Measurements from ENCODE around the gene CDC14A.

The CDC14A gene

DNA sequence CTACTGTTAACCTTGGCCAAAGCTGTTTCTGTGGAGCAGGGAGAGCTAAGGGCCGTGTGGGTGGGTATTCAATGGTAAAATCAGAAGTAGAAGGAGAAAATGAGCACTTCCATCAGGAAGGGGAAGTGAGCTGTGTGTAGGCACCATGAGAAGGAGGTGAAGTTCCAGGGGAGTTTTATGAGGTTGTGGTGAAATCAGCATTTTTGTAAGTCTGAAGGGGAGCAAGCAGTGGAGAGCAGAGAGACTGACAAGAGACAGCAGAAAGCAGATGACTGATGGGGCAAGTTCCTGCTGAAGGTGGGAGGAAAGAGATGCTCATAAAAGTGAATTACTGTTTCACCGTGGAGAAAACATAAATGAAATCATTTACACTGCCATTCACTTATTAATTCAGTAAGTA, 183.0 kb downstream of the CDC14A start:
- Histone ChIP-seq H3K9me3 (ENCODE audit: control insufficient read depth, low read length) (no peaks in the 10 kb centered on the region), H2BK5ac (ENCODE audit: low read depth, low read length, poor library complexity, severe bottlenecking) (no peak overlapping the region), H3K4me3 (ENCODE audit: insufficient read depth in 1 of 2, low read depth in 1 of 2, low read length in 2 of 2) (no peak overlapping the region), H3K36me3 (ENCODE audit: control insufficient read depth in 1 of 2, insufficient read depth in 2 of 2, low read depth in 1 of 2, low read length in 2 of 2) (no peaks in the 10 kb centered on the region), H3K4me2 (ENCODE audit: low read length, poor library complexity, severe bottlenecking) (no peak overlapping the region), H4K91ac (ENCODE audit: low read length) (no peak overlapping the region), H2BK12ac (ENCODE audit: low read length in 2 of 2) (no peak overlapping the region), H2AK5ac (ENCODE audit: low read length, severe bottlenecking) (no peak overlapping the region), H3K14ac (ENCODE audit: low read length in 2 of 2) (no peak overlapping the region), H3K18ac (ENCODE audit: low read depth in 1 of 2, low read length in 2 of 2) (no peak overlapping the region), H2BK120ac (ENCODE audit: low read depth, low read length) (no peak overlapping the region), H3K9ac (ENCODE audit: low read length) (no peak overlapping the region), H3K27me3 (ENCODE audit: control insufficient read depth in 1 of 2, insufficient read depth in 1 of 2, low read length in 2 of 2) (peaks cover 17 to 41% of the 10 kb centered on the region in 2 experiments), H3K27ac (ENCODE audit: low read length, poor library complexity, severe bottlenecking) (no peak overlapping the region), H3K4me1 (ENCODE audit: control insufficient read depth, insufficient read depth, low read depth, low read length) (peaks cover 15% of the 10 kb centered on the region), H4K8ac (ENCODE audit: low read length) (no peak overlapping the region), H2AFZ (ENCODE audit: low read depth, low read length) (no peak overlapping the region), H3K4ac (ENCODE audit: low read depth in 1 of 2, low read length in 2 of 2) (no peak overlapping the region), H2BK15ac (ENCODE audit: low read depth, poor library complexity, severe bottlenecking) (no peak overlapping the region), H3K23ac (ENCODE audit: low read length in 2 of 2) (no peak overlapping the region), H3K79me1 (replicated peaks; ENCODE audit: low read length, poor library complexity, severe bottlenecking) (no peaks in the 10 kb centered on the region)
- 52% methylated on average over 1 of the region's 2 CpGs for WGBS
- DNase-seq: no peak

DNA sequence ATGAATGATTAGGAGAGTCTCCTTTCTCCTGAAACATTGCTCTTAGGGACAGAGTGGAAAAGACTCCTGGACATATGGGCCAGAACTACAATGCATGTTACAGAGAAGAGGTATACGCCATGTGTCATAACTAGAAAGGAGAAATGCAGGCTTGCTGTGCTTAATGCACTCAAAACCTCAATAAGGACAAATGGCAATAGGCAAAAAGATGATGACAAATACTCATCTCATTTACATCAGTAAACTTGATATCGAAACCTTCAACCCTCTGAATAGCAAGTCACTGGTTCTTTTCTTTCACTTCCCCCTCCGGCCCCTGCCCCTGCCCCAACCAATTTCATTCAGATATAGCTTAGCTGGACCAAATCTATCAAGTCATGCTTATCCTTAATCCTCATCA, 183.7 kb downstream of the CDC14A start:
- Histone ChIP-seq H3K27ac (ENCODE audit: low read length, poor library complexity, severe bottlenecking) (no peak overlapping the region), H3K27me3 (ENCODE audit: control insufficient read depth in 1 of 2, insufficient read depth in 1 of 2, low read length in 2 of 2) (peaks cover 17 to 49% of the 10 kb centered on the region in 2 experiments), H3K36me3 (ENCODE audit: control insufficient read depth in 1 of 2, insufficient read depth in 2 of 2, low read depth in 1 of 2, low read length in 2 of 2) (no peaks in the 10 kb centered on the region), H3K4ac (ENCODE audit: low read depth in 1 of 2, low read length in 2 of 2) (no peak overlapping the region), H3K23ac (ENCODE audit: low read length in 2 of 2) (no peak overlapping the region), H3K14ac (ENCODE audit: low read length in 2 of 2) (no peak overlapping the region), H3K9ac (ENCODE audit: low read length) (no peak overlapping the region), H3K4me2 (ENCODE audit: low read length, poor library complexity, severe bottlenecking) (no peak overlapping the region), H4K91ac (ENCODE audit: low read length) (no peak overlapping the region), H2BK5ac (ENCODE audit: low read depth, low read length, poor library complexity, severe bottlenecking) (no peak overlapping the region), H3K9me3 (ENCODE audit: control insufficient read depth, low read length) (no peaks in the 10 kb centered on the region), H2AK5ac (ENCODE audit: low read length, severe bottlenecking) (no peak overlapping the region), H3K18ac (ENCODE audit: low read depth in 1 of 2, low read length in 2 of 2) (no peak overlapping the region), H3K4me1 (ENCODE audit: control insufficient read depth, insufficient read depth, low read depth, low read length) (peaks cover 15% of the 10 kb centered on the region), H2AFZ (ENCODE audit: low read depth, low read length) (no peak overlapping the region), H2BK120ac (ENCODE audit: low read depth, low read length) (no peak overlapping the region), H4K8ac (ENCODE audit: low read length) (no peak overlapping the region), H3K4me3 (ENCODE audit: insufficient read depth in 1 of 2, low read depth in 1 of 2, low read length in 2 of 2) (no peak overlapping the region), H2BK12ac (ENCODE audit: low read length in 2 of 2) (no peak overlapping the region), H2BK15ac (ENCODE audit: low read depth, poor library complexity, severe bottlenecking) (no peak overlapping the region), H3K79me1 (replicated peaks; ENCODE audit: low read length, poor library complexity, severe bottlenecking) (no peaks in the 10 kb centered on the region)
- no peak for DNase-seq
- 93% methylated on average over 3 of the region's 3 CpGs for WGBS

- no peak overlapping the region for H2BK5ac ChIP-seq (ENCODE audit: low read depth, low read length, poor library complexity, severe bottlenecking)
- no peak for DNase-seq
These were observed 186.9 kb downstream of the CDC14A start for GRCh38 chr1:100538913-100539835.

GRCh38 chr1:100539836-100540536, 187.7 kb downstream of the CDC14A start:
- H2BK120ac ChIP-seq (ENCODE audit: low read depth, low read length): no peak overlapping the region
- no peak overlapping the region for H2BK5ac ChIP-seq (ENCODE audit: low read depth, low read length, poor library complexity, severe bottlenecking)
- peak overlapping the region in 1 of 2 experiments; percentile 86 for H3K23ac ChIP-seq (ENCODE audit: low read length in 2 of 2)
- peaks cover 17 to 52% of the 10 kb centered on the region in 2 experiments for H3K27me3 ChIP-seq (ENCODE audit: control insufficient read depth in 1 of 2, insufficient read depth in 1 of 2, low read length in 2 of 2)
- H3K9ac ChIP-seq (ENCODE audit: low read length): no peak overlapping the region
- no peaks in the 10 kb centered on the region for H3K36me3 ChIP-seq (ENCODE audit: control insufficient read depth in 1 of 2, insufficient read depth in 2 of 2, low read depth in 1 of 2, low read length in 2 of 2)
- H3K18ac ChIP-seq (ENCODE audit: low read depth in 1 of 2, low read length in 2 of 2): peak overlapping the region in 1 of 2 experiments; percentile 14
- no peak overlapping the region for H2AK5ac ChIP-seq (ENCODE audit: low read length, severe bottlenecking)
- no peak overlapping the region for H4K91ac ChIP-seq (ENCODE audit: low read length)
- H3K4ac ChIP-seq (ENCODE audit: low read depth in 1 of 2, low read length in 2 of 2): peak overlapping the region in 1 of 2 experiments; percentile 45
- peak overlapping the region; percentile 48 to 67 for H3K4me3 ChIP-seq (ENCODE audit: insufficient read depth in 1 of 2, low read depth in 1 of 2, low read length in 2 of 2)
- 13% methylated on average over 56 of the region's 57 CpGs for WGBS
- H2BK12ac ChIP-seq (ENCODE audit: low read length in 2 of 2): peak overlapping the region in 1 of 2 experiments; percentile 88
- no peak overlapping the region for H3K27ac ChIP-seq (ENCODE audit: low read length, poor library complexity, severe bottlenecking)
- DNase-seq: peak; percentile 35
- peak overlapping the region; percentile 84 for H2AFZ ChIP-seq (ENCODE audit: low read depth, low read length)
- peak overlapping the region; percentile 47 for H4K8ac ChIP-seq (ENCODE audit: low read length)
- no peaks in the 10 kb centered on the region for H3K9me3 ChIP-seq (ENCODE audit: control insufficient read depth, low read length)
- no peak overlapping the region for H2BK15ac ChIP-seq (ENCODE audit: low read depth, poor library complexity, severe bottlenecking)
- peaks cover 15% of the 10 kb centered on the region for H3K4me1 ChIP-seq (ENCODE audit: control insufficient read depth, insufficient read depth, low read depth, low read length)
- H3K79me1 ChIP-seq (replicated peaks; ENCODE audit: low read length, poor library complexity, severe bottlenecking): no peaks in the 10 kb centered on the region
- peak overlapping the region; percentile 94 for H3K4me2 ChIP-seq (ENCODE audit: low read length, poor library complexity, severe bottlenecking)
- peak overlapping the region in 1 of 2 experiments; percentile 75 for H3K14ac ChIP-seq (ENCODE audit: low read length in 2 of 2)

More at GRCh38 chr1:100538913-100539835, 186.9 kb downstream of the CDC14A start:
- H3K9me3 ChIP-seq (ENCODE audit: control insufficient read depth, low read length): no peaks in the 10 kb centered on the region
- peak overlapping the region; percentile 45 for H4K8ac ChIP-seq (ENCODE audit: low read length)
- H2BK120ac ChIP-seq (ENCODE audit: low read depth, low read length): no peak overlapping the region
- H3K4me2 ChIP-seq (ENCODE audit: low read length, poor library complexity, severe bottlenecking): peak overlapping the region; percentile 94
- H3K4me1 ChIP-seq (ENCODE audit: control insufficient read depth, insufficient read depth, low read depth, low read length): peaks cover 15% of the 10 kb centered on the region
- H2BK15ac ChIP-seq (ENCODE audit: low read depth, poor library complexity, severe bottlenecking): no peak overlapping the region
- peak overlapping the region; percentile 14 to 30 for H3K18ac ChIP-seq (ENCODE audit: low read depth in 1 of 2, low read length in 2 of 2)
- no peak overlapping the region for H4K91ac ChIP-seq (ENCODE audit: low read length)
- H2AK5ac ChIP-seq (ENCODE audit: low read length, severe bottlenecking): no peak overlapping the region
- peaks cover 17 to 55% of the 10 kb centered on the region in 2 experiments for H3K27me3 ChIP-seq (ENCODE audit: control insufficient read depth in 1 of 2, insufficient read depth in 1 of 2, low read length in 2 of 2)
- no peaks in the 10 kb centered on the region for H3K36me3 ChIP-seq (ENCODE audit: control insufficient read depth in 1 of 2, insufficient read depth in 2 of 2, low read depth in 1 of 2, low read length in 2 of 2)
- H2BK12ac ChIP-seq (ENCODE audit: low read length in 2 of 2): peak overlapping the region in 1 of 2 experiments; percentile 88
- H3K9ac ChIP-seq (ENCODE audit: low read length): no peak overlapping the region
- peak overlapping the region in 1 of 2 experiments; percentile 75 for H3K14ac ChIP-seq (ENCODE audit: low read length in 2 of 2)
- H3K79me1 ChIP-seq (replicated peaks; ENCODE audit: low read length, poor library complexity, severe bottlenecking): no peaks in the 10 kb centered on the region
- WGBS: 6% methylated on average over 77 of the region's 105 CpGs
- no peak overlapping the region for H3K27ac ChIP-seq (ENCODE audit: low read length, poor library complexity, severe bottlenecking)
- peak overlapping the region; percentile 84 for H2AFZ ChIP-seq (ENCODE audit: low read depth, low read length)
- H3K4ac ChIP-seq (ENCODE audit: low read depth in 1 of 2, low read length in 2 of 2): peak overlapping the region in 1 of 2 experiments; percentile 45
- H3K23ac ChIP-seq (ENCODE audit: low read length in 2 of 2): peak overlapping the region in 1 of 2 experiments; percentile 86
- peak overlapping the region; percentile 48 to 72 for H3K4me3 ChIP-seq (ENCODE audit: insufficient read depth in 1 of 2, low read depth in 1 of 2, low read length in 2 of 2)
